HG03159 (cell line): Measurements from ENCODE around the gene PADI1.

Source experiments
- ATAC-seq: cut with Tn5 transposase; IDR thresholded peaks from one replicate; pipeline ENCODE4 v1.9.1; 2021; ENCODE audit warnings: mild to moderate bottlenecking, moderate library complexity; ENCODE audit not compliant: unreplicated experiment

Gene PADI1

DNA sequence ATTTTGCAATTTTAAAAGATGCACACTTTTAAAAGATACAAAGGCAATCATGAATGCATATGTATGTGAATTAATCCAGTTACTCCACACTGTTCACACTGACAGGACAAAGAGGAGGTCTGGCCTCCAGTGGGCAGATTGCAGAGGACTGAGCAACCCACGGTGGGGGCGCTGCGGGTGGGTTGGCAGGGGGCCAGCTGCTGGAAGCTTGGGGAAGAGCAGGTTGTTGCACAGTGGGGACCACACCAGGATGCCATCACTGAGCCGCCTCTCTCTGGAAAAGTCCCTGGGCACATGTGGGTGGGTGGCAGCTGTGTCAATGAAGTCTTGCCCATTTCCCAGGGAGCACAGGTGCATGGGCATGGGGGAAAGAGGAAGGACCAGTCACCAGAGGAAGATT, 90.4 kb downstream of the PADI1 start:
- ATAC-seq, result no peak
